ENCODE data around the gene VPS16. TPM values are rescaled to one million over a fixed set of nuclear protein-coding genes. Genes with fewer than 3 reads are reported as not detected.

VPS16 gene
- 10 to 100 TPM; 13.0 to 22.8 (median 19.3) TPM for total RNA-seq
- 10 to 100 TPM; 23.6 to 44.7 TPM for polyA plus RNA-seq
- long read RNA-seq, donor 1, transcript VPS16-202 (24 exons, 2,750 nt), result major isoform, 44 of 69 reads
- long read RNA-seq, donor 1, partial matches to known transcripts, result 5 of 69 reads
- long read RNA-seq, donor 1, other reads (novel, unspliced or antisense), result 17 of 69 reads
- long read RNA-seq, donor 2, transcript VPS16-202 (24 exons, 2,750 nt), result major isoform, 37 of 58 reads
- long read RNA-seq, donor 2, partial matches to known transcripts, result 5 of 58 reads
- long read RNA-seq, donor 2, other reads (novel, unspliced or antisense), result 15 of 58 reads
- long read RNA-seq, donor 3, transcript VPS16-202 (24 exons, 2,750 nt), result major isoform, 74 of 107 reads
- long read RNA-seq, donor 3, partial matches to known transcripts, result 9 of 107 reads
- long read RNA-seq, donor 3, other reads (novel, unspliced or antisense), result 23 of 107 reads

GRCh38 chr20:2840138-2840966, at the start of gene VPS16, which contains the start of gene PCED1A:
VPS16 (plus strand) TSS chr20:2840745; CDS start chr20:2840775, 30 bp downstream.
PCED1A (minus strand) TSS chr20:2840655; CDS start chr20:2839912, 743 bp downstream.
- 3% methylated on average over 85 to 98 of the region's 98 CpGs for WGBS, 2 donors
- intact Hi-C loops (cut with DNase I), result loop anchor here in 5 of 10 donors (2.0 to 10.0 kb wide), 5 partner anchors 86 to 188 kb away; partner anchors contain the start of genes EBF4 (in 1 of the 5), IDH3B (in 1 of the 5) and NOP56 (in 1 of the 5)
- H3K27me3 ChIP-seq, result no peaks in the 10 kb centered on the region

DNA sequence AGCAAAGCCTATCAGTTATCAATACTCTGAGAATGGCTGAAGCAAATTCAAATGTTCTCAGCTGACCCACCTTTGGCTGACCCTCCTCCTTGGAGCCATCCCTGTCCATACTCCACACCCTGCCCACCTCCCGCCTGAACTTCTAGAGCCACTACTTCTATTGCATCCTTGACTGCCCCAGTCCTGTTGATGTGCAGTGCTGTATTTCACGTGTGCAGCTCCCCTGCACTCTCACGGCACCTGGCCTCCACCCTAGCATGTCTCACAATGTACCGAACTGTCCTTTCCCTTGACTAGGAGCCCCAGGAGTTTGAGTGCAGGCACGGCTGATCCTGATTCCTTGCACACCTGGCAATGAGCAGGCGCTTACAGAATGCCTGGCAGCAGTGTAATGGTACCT, 47.1 kb upstream of the VPS16 start:
- no peak for ATAC-seq
- 87 to 92% methylated on average over 6 of the region's 6 CpGs for WGBS, 2 donors

More at GRCh38 chr20:2840138-2840966, at the start of gene VPS16, which contains the start of gene PCED1A:
- Histone ChIP-seq H3K4me1 (peaks cover 0 to 23% (median 18%) of the 10 kb centered on the region in 9 donors), H3K4me3 (peak within 1 kb of the TSS; percentile 73 to 97 (median 90)), H3K9me3 (no peaks in the 10 kb centered on the region), H3K27ac (peak within 1 kb of the TSS; percentile 74 to 98 (median 93)), H3K36me3 (peaks cover 0 to 37% (median 0%) of the 10 kb centered on the region in 9 donors)
- TF ChIP-seq, protein P1, sequence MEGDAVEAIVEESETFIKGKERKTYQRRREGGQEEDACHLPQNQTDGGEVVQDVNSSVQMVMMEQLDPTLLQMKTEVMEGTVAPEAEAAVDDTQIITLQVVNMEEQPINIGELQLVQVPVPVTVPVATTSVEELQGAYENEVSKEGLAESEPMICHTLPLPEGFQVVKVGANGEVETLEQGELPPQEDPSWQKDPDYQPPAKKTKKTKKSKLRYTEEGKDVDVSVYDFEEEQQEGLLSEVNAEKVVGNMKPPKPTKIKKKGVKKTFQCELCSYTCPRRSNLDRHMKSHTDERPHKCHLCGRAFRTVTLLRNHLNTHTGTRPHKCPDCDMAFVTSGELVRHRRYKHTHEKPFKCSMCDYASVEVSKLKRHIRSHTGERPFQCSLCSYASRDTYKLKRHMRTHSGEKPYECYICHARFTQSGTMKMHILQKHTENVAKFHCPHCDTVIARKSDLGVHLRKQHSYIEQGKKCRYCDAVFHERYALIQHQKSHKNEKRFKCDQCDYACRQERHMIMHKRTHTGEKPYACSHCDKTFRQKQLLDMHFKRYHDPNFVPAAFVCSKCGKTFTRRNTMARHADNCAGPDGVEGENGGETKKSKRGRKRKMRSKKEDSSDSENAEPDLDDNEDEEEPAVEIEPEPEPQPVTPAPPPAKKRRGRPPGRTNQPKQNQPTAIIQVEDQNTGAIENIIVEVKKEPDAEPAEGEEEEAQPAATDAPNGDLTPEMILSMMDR (IDR thresholded peaks at IDR 0.05), result no peak
- ATAC-seq (peak; percentile 98 to 99 (median 99)), DNase-seq (peak; percentile 87 to 91)

DNA sequence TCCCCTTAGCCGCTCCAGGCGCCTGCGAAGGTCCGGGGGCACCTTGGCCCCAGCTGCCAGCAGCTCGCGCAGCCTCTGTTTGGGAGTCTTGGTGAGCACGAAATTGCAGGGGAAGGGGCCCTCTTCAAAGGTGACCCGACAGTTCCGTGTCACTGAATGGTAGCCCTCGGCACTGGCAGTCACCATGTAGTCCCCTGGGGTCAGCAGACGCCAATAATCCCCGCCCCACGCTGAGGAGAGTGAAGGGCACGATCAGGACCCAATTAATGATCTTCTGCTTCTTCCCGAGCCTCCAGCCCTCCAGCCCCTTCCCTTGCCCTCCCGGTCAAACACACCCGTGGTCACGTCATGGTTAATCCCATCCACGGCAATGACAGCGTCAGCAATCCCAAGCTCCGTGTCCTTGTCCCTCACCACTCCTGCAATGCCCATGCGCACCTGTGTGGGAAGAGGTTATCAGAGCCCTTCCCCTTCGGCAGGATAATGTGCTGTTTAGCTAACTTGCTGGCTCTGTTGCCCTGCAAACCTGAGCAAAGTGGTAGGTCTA, 46.3 kb upstream of the VPS16 start:
- Histone ChIP-seq H3K36me3 (no peaks in the 10 kb centered on the region), H3K4me3 (no peak overlapping the region), H3K27me3 (peaks cover 0 to 78% (median 57%) of the 10 kb centered on the region in 7 donors), H3K4me1 (peaks cover 0 to 2% (median 0%) of the 10 kb centered on the region in 9 donors), H3K27ac (no peak overlapping the region), H3K9me3 (no peaks in the 10 kb centered on the region)
- intact Hi-C loops (cut with DNase I), result no loop called here
- DNase-seq (no peak), ATAC-seq (no peak)
- WGBS, 2 donors, result 90 to 91% methylated on average over 23 of the region's 23 CpGs
- TF ChIP-seq, protein P1 (IDR thresholded peaks at IDR 0.05), result no peak

More for the DNA sequence above, 47.1 kb upstream of the VPS16 start:
- H3K4me3 ChIP-seq, result no peak overlapping the region
- TF ChIP-seq, protein P1 (IDR thresholded peaks at IDR 0.05), result no peak
- no peaks in the 10 kb centered on the region for H3K4me1 ChIP-seq
- no peaks in the 10 kb centered on the region for H3K36me3 ChIP-seq
- H3K9me3 ChIP-seq, result no peaks in the 10 kb centered on the region
- no peak overlapping the region for H3K27ac ChIP-seq
- intact Hi-C loops (cut with DNase I), result no loop called here
- DNase-seq, result no peak
- H3K27me3 ChIP-seq, result peaks cover 0 to 76% (median 50%) of the 10 kb centered on the region in 7 donors

All from heart right ventricle (tissue), 16 donors.